ENCODE results near the gene NCOA3.

DNA sequence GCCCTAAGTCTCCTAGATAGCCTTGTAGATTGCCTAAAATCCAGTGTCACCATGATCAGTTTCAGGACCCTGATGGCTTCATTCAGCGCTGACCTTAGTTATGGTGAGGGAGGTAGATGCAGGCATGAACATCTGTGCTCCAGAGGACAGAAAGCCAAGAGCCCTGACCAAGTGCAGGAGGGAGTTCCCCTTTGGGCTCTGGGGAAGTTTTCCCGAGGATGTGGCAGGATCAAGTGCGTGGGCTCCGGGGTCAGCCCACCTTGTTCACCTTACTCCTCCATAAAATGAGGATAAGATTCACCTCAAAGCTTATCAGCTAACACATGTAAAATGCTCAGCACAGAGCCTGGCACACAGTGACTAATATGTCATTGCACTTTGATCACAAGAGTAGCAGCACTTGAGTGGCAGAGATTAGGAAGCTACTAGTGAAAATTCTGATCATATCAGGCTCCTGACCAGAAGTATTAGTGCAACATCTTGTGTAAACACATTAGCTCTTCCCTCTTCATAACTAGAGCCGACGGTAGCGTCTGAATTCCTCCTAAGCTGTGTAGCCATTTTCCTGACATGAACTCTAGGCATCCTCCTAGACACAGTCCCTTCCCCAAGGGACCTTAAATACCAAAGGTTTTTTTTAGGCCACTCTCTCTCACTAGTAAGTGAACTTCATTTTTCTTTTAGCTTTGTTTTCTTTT, 158.4 kb downstream of the NCOA3 start:
- TF ChIP-seq, protein P1, sequence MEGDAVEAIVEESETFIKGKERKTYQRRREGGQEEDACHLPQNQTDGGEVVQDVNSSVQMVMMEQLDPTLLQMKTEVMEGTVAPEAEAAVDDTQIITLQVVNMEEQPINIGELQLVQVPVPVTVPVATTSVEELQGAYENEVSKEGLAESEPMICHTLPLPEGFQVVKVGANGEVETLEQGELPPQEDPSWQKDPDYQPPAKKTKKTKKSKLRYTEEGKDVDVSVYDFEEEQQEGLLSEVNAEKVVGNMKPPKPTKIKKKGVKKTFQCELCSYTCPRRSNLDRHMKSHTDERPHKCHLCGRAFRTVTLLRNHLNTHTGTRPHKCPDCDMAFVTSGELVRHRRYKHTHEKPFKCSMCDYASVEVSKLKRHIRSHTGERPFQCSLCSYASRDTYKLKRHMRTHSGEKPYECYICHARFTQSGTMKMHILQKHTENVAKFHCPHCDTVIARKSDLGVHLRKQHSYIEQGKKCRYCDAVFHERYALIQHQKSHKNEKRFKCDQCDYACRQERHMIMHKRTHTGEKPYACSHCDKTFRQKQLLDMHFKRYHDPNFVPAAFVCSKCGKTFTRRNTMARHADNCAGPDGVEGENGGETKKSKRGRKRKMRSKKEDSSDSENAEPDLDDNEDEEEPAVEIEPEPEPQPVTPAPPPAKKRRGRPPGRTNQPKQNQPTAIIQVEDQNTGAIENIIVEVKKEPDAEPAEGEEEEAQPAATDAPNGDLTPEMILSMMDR (IDR thresholded peaks at IDR 0.05): no peak
- TF ChIP-seq POLR2A (IDR thresholded peaks at IDR 0.05): no peak

Measured in adrenal gland (tissue), 5 donors.